ENCODE results near the gene HSFX3.

HSFX3 gene

GRCh38 chrX:149572743-149573142, 23.0 kb upstream of the HSFX3 start:
- no peaks in the 10 kb centered on the region for H3K79me2 ChIP-seq (ENCODE audit: insufficient read depth, low read length)
- H3K4me3 ChIP-seq (ENCODE audit: insufficient read depth, low read length, poor library complexity, severe bottlenecking): no peak overlapping the region
- no peaks in the 10 kb centered on the region for H3K36me3 ChIP-seq (ENCODE audit: low read length)
- no peaks in the 10 kb centered on the region for H3F3A ChIP-seq (ENCODE audit: insufficient read depth)
- H4K20me1 ChIP-seq (ENCODE audit: low read depth, low read length): no peaks in the 10 kb centered on the region
- H3K27me3 ChIP-seq (ENCODE audit: low read length): no peaks in the 10 kb centered on the region
- no peak overlapping the region for H3K9ac ChIP-seq (ENCODE audit: low read length)
- H3K27ac ChIP-seq (ENCODE audit: low read depth, low read length): no peak overlapping the region
- no peak overlapping the region for H2AFZ ChIP-seq (ENCODE audit: low read depth, low read length, severe bottlenecking)
- H3K9me3 ChIP-seq (ENCODE audit: insufficient read depth, low read length): no peaks in the 10 kb centered on the region
- H3K4me2 ChIP-seq (ENCODE audit: low read depth, low read length, poor library complexity, severe bottlenecking): no peak overlapping the region
- H3K9me2 ChIP-seq (replicated peaks; ENCODE audit: insufficient read depth, low read length): no peaks in the 10 kb centered on the region
- TF ChIP-seq EZH2phosphoT487 (conservative IDR thresholded peaks at IDR 0.05; ENCODE audit: low read length) (no peak), CTCF (IDR thresholded peaks at IDR 0.05; ENCODE audit: insufficient read depth, low read length, poor library complexity, severe bottlenecking) (no peak)

- Histone ChIP-seq H3K4me2 (ENCODE audit: low read depth, low read length, poor library complexity, severe bottlenecking) (no peak overlapping the region), H3K27me3 (ENCODE audit: low read length) (no peaks in the 10 kb centered on the region), H3K9me3 (ENCODE audit: insufficient read depth, low read length) (no peaks in the 10 kb centered on the region), H3K27ac (ENCODE audit: low read depth, low read length) (no peak overlapping the region), H2AFZ (ENCODE audit: low read depth, low read length, severe bottlenecking) (no peak overlapping the region), H3K9me2 (replicated peaks; ENCODE audit: insufficient read depth, low read length) (no peaks in the 10 kb centered on the region), H3K36me3 (ENCODE audit: low read length) (no peaks in the 10 kb centered on the region), H3K79me2 (ENCODE audit: insufficient read depth, low read length) (no peaks in the 10 kb centered on the region), H3K9ac (ENCODE audit: low read length) (no peak overlapping the region), H3F3A (ENCODE audit: insufficient read depth) (no peaks in the 10 kb centered on the region), H4K20me1 (ENCODE audit: low read depth, low read length) (no peaks in the 10 kb centered on the region), H3K4me3 (ENCODE audit: insufficient read depth, low read length, poor library complexity, severe bottlenecking) (no peak overlapping the region)
- TF ChIP-seq EZH2phosphoT487 (conservative IDR thresholded peaks at IDR 0.05; ENCODE audit: low read length) (no peak), CTCF (IDR thresholded peaks at IDR 0.05; ENCODE audit: insufficient read depth, low read length, poor library complexity, severe bottlenecking) (no peak)
Measured at GRCh38 chrX:149571770-149572169, 22.0 kb upstream of the HSFX3 start.

GRCh38 chrX:149570668-149571067, 20.9 kb upstream of the HSFX3 start:
- no peaks in the 10 kb centered on the region for H3K9me2 ChIP-seq (replicated peaks; ENCODE audit: insufficient read depth, low read length)
- H3K36me3 ChIP-seq (ENCODE audit: low read length): no peaks in the 10 kb centered on the region
- no peaks in the 10 kb centered on the region for H3F3A ChIP-seq (ENCODE audit: insufficient read depth)
- no peak overlapping the region for H3K4me3 ChIP-seq (ENCODE audit: insufficient read depth, low read length, poor library complexity, severe bottlenecking)
- no peak overlapping the region for H2AFZ ChIP-seq (ENCODE audit: low read depth, low read length, severe bottlenecking)
- H3K4me2 ChIP-seq (ENCODE audit: low read depth, low read length, poor library complexity, severe bottlenecking): no peak overlapping the region
- no peaks in the 10 kb centered on the region for H3K9me3 ChIP-seq (ENCODE audit: insufficient read depth, low read length)
- no peaks in the 10 kb centered on the region for H4K20me1 ChIP-seq (ENCODE audit: low read depth, low read length)
- no peak overlapping the region for H3K9ac ChIP-seq (ENCODE audit: low read length)
- no peaks in the 10 kb centered on the region for H3K79me2 ChIP-seq (ENCODE audit: insufficient read depth, low read length)
- no peak for TF ChIP-seq EZH2phosphoT487 (conservative IDR thresholded peaks at IDR 0.05; ENCODE audit: low read length)
- no peak overlapping the region for H3K27ac ChIP-seq (ENCODE audit: low read depth, low read length)
- H3K27me3 ChIP-seq (ENCODE audit: low read length): no peaks in the 10 kb centered on the region

GRCh38 chrX:149569770-149570169, 20.0 kb upstream of the HSFX3 start:
- Histone ChIP-seq H3K9me3 (ENCODE audit: insufficient read depth, low read length) (no peaks in the 10 kb centered on the region), H3F3A (ENCODE audit: insufficient read depth) (no peaks in the 10 kb centered on the region), H3K27me3 (ENCODE audit: low read length) (no peaks in the 10 kb centered on the region), H3K9ac (ENCODE audit: low read length) (no peak overlapping the region), H3K36me3 (ENCODE audit: low read length) (no peaks in the 10 kb centered on the region), H3K27ac (ENCODE audit: low read depth, low read length) (no peak overlapping the region), H3K4me3 (ENCODE audit: insufficient read depth, low read length, poor library complexity, severe bottlenecking) (no peak overlapping the region), H2AFZ (ENCODE audit: low read depth, low read length, severe bottlenecking) (no peak overlapping the region), H4K20me1 (ENCODE audit: low read depth, low read length) (no peaks in the 10 kb centered on the region), H3K4me2 (ENCODE audit: low read depth, low read length, poor library complexity, severe bottlenecking) (no peak overlapping the region), H3K79me2 (ENCODE audit: insufficient read depth, low read length) (no peaks in the 10 kb centered on the region), H3K9me2 (replicated peaks; ENCODE audit: insufficient read depth, low read length) (no peaks in the 10 kb centered on the region)
- TF ChIP-seq EZH2phosphoT487 (conservative IDR thresholded peaks at IDR 0.05; ENCODE audit: low read length): no peak
